ELF-1 (cell line): Measurements from ENCODE around the gene ACOX3.
"Not testable (repeated sequence)": the region's sequence is repeated elsewhere in the genome, so short reads cannot be mapped to it uniquely, and the experiment has no call there.

Experiments
- DNase-seq: peaks from one replicate; pipeline ENCODE4 v3.0.0-alpha.2; 2016; ENCODE audit warnings: low read depth, low spot score

Gene ACOX3

DNA sequence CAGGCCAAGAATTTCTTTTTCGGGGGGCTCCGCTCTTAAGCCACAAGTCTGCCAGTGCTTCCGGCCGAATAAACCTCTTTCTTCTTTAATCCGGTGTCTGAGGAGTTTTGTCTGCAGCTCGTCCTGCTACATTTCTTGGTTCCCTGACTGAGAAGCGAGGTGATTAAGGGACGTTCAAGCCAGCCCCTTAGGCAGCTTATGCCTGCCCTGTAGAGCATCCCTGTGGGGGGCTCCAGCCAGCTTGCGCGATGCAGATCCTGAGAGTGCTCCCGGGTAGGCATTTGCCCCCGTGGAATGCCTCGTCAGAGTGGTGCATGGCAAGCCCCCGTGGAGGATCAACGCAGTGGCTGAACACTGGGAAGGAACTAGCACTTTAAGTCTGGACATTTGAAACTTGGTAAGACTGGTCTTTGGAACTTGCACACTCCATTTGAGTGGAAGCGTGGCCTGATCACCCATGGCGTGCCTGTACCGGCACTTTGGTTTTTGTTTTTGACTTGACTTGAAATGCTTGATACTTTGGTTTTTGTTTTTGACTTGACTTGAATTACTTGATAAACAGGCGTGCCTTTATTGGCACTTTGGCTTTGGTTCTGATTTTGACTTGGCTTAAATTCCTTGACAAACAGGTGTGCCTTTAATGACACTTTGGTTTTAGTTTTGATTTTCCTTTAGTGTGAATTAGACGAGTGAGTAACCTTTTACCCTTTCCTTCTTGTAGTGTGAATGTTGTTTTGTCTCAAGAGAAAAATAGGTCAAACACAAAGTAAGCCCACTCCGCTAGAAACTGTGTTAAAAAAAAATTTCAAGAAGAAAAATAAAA lies 6.1 kb downstream of the ACOX3 start:
- DNase-seq = no peak

DNA sequence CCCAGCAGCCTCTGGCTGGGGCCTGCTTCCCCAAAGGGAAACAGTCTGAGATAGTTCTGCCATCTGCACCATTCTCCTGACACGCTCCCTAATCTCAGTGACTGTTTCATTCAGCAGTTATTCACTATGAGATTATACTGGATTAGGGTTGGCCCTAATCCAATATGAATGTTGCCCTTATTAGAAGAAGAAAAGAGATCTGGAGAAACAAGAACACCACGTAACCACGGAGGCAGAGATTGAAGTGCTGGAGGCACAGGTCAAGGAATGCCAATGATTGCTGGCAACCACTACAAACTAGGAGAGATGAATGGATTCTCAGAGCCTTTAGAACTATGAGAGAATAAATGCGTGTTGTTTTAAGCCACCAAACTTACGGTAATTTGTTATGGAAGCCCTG lies 7.4 kb downstream of the ACOX3 start:
- DNase-seq = no peak

DNA sequence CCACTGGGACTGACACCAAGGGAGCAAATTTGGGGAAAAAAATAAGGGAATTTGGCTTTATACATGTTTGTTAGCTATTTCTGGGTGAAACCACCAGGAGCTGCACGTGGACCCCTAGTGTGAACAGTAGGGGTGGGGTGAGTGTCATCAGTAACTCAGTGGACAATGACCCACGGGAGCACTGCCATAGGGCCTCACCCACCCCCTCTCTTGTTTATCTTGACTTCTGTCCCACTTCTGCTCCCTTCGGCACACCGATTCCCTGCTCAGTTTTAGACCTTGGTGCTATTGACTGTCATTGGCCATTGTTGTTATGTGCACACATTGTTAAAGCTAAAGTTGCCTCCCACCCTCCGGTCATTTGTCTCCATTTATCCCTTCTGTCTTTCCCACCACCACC lies 9.0 kb downstream of the ACOX3 start:
- no peak for DNase-seq

DNA sequence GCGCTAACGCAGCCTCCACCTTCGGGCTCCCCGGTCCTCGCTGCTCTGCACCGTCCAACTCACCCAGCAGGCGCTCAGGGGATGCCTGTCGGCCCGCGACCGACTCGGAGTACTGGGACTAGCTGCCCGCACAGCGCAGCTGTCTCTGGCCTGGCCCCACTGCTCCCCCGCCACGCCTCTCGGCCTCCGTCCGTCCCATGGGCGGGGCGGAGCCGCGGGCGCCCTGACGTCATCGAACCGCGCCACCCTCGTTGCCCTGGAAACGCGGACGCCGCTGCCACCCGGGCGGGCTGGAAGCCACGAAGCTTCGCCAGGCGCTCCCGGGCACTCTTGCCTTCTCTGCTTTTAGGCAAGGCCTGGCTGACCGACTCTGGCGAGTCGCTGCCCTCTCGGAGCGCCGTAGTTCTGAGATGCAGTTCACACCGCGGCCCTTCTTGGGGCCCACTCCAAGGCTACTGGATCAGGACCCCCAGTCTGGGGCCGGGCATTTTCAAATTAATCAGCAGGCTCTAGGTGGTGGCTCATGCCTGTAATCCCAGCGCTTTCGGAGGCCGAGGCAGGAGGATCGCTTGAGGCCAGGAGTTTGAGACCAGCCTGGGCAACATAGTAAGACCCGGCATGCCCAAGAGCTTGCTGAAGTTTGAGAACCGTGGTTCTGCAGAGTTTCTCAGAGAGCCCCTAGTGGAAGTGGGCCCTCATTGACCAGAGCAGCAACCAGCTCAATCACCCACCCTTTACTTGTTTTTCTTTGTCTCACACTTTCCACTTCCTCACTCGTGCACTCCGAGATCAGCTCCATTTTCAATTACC lies 12.0 kb downstream of the ACOX3 start:
- peak; percentile 96 for DNase-seq

DNA sequence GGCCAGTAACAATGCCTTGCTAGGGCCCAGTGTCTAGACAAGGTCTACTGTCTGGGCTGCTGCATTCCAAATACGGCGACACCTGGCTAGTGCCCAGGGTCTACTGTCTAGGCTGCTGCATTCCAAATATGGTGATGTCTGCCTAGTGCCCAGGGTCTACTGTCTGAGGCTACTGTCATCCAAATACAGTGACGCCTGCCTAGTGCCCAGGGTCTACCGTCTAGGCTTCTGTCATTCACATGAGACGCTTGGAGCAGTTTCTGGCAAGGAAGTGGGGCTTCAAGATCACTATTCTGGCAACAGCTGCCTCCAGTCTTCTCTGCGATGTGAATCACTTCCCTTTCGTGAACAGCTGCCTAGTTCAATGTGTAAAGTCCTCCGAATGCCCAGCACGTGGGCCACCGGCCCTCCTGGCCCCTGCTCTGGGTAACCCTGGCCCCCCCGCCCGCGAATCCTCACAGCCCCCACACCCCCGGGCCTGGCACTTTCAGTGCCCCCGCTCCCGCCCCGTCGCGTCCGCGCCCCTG lies 12.7 kb downstream of the ACOX3 start:
- peak; percentile 54 for DNase-seq

DNA sequence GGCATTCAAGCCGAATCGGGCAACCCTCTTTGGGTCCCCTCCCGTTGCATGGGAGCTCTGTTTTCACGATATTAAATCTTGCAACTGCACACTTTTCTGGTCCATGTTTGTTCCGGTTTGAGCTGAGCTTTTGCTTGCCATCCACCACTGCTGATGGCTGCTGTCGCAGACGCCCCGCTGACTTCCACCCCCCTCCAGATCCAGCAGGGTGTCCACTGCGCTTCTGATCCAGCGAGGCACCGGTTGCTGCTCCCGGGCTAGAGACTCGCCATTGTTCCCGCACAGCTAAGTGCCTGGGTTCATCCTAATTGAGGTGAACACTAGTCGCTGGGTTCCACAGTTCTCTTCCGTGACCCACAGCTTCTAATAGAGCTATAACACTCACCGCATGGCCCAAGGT lies 13.3 kb downstream of the ACOX3 start:
- no peak for DNase-seq

DNA sequence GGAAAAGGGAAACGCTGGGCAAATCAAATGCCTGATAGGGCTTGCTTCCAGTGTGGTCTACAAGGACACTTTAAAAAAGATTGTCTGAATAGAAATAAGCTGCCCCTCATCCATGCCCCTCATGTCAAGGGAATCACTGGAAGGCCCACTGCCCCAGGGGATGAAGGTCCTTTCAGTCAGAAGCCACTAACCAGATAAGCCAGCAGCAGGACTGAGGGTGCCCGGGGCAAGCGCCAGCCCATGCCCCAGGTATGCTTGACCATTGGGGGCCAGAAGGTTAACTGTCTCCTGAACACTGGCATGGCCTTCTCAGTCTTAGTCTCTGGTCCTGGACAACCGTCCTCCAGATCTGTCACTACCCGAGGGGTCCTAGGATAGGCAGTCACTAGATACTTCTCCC lies 17.7 kb downstream of the ACOX3 start:
- no peak for DNase-seq

DNA sequence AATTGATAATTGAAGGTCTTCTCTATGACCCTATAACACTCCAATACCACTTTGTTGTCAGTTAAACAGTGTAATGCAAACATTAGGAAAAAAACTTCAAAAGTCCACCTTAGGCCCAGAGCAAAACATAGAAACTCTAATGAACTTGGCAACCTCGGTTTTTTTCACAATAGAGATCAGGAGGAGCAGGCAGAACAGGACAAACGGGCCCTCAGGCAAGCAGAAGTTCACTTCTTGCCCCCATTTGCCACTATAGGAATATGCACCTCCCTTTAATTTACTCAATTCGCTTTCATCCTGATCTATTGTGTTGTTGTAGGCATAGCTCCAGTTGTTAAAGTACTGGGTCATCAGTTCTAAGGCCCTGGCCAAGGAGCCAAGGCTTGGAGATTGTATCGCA lies 18.2 kb downstream of the ACOX3 start:
- peak; percentile 43 for DNase-seq

DNA sequence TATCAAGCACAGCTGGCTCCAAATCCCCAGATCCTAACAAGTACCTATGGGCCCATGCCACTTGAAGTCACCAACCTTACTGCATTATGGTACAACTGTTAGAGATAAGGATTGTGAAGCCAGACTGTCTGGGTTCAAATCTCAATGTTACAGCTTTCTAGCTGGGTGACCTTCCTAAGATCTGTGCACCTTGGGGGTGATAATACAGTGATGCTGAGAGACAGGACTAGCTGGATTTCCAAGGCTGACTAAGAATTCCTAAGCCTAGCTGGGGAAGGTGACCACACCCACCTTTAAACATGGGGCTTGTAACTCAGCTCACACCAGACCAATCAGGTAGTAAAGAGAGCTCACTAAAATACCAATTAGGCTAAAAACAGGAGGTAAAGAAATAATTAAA lies 20.4 kb downstream of the ACOX3 start:
- not testable (repeated sequence) for DNase-seq

DNA sequence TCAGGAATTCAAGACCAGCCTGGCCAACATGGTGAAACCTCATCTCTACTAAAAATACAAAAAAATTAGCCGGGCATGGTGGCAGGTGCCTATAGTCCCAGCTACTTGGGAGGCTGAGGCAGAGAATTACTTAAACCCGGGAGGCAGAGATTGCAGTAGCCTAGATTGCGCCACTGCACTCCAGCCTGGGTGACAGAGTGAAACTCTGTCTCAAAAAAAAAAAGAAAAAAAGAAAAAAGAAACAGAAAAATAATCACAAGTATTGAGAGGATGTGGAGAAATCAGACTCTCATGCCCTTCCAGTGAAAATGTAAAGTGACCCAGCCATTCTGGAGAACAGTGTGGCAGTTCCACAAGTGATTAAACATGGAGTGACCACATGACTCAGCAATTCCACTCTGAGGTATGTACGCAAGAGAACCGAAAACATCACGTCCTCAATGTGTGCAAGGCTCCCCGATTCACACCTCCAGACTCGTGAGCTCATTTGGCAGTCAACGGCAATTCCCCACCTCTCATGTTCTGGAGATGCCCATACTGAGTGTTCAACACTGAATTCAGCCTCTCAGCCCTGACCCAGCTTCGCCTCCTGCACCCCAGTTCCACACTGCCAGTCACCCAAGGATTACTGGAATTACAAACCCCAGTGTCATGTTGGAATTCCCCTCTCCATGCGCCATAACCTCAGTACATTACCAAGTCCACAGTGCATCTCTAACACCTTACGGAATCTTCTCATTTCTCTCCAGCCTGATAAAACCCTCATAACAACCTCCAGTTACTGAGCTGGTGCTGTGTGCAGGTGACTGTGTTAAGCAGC lies 21.1 kb downstream of the ACOX3 start:
- no peak for DNase-seq

DNA sequence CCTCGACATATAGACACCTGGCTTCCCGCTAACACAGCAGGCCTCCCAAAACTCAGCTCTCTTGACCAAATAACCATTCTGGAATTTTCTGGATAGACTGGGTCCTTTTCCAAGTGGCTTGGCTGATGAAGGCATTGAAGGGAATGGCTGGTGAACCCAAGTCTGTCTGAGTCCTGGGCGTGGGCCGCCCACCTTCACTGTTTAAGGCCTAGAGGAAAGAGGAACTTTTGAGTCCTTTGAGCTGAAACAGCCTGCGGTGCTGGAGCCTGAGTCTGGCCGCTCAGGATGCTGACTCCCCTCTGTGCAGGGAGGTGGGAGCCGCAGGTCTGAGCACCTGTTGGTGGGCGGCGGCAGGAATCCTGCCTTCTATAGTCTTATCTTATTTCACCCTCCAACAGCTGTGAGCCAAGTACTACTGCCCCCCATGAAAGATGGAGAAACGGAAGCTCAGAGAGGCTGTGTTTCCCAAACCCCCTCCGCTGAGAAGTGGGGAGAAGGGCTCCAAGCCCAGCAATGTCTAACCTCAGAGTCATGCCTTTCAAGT lies 23.4 kb downstream of the ACOX3 start:
- DNase-seq = no peak

DNA sequence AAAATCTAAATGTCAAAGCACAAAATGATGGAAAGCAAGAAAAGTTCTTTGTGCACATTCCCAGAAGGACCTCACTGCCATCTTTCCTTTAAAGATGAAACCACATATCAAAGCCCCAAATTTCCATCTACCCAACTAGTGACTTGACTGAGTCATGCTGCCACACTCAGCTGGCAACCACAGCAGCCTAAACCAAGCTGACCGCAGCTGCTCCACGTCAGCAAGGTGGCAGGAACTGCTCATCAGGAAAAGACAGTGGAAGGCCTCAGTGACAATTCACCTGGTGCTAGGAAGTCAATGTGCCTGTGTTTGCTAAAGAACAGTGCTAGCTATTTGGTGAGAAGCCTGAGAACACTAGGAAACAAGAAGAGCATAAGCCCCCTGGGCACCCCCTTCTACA lies 26.1 kb downstream of the ACOX3 start:
- DNase-seq = no peak

DNA sequence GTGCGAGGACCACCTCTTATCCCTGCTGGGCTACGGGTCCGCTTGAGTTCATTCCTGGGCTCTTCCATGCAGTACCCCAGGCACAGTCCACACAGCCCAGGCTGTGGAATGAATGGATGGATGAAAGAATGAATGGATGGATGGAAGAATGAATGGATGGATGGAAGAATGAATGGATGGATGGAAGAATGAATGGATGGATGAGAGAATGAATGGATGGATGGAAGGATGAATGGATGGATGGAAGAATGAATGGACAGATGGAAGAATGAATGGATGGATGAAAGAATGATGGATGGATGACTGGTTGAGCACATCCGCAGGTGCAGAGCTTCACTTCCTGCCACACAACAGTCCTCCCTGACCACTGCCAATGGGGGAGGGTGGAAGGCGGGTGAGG lies 28.2 kb downstream of the ACOX3 start:
- no peak for DNase-seq

DNA sequence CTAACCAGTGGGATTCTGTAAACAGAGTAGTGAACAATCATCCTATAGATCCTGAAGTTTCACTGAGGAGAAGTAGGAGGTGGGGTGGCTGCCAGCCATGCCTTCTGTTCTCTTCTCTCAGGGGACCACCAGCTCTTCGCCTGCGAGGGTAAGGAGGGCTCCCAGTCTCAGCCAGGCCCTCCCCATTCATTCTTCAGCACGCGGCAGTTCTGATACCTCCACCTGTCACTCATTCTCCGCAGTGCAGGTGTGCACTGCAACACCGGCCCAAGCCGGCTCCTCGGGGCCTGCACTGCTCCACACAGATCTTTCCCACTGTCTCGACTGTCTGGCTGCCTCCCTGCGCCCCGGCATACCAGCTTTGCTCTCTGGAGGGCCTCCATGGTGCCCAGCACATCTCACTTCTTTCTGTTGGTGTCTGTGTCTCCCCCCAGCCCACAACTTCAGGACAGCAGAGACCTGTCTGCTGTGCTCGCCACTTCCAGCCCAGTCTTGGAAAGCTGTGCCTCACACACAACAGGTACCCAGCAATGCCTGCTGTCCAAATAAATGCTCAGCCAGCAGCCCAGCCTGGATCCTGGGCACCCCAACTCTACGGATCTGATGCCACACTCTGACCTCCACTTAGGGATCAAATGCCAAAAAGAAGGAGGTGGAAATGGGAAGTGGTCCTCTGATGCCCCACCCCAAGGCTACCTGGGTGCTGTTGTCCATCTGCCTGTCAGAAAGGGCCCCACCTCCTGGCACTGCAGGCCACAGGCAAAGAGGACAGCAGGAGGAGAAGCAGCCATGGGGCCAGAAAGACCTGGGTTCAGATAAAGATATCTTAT lies 29.0 kb downstream of the ACOX3 start:
- DNase-seq = no peak

DNA sequence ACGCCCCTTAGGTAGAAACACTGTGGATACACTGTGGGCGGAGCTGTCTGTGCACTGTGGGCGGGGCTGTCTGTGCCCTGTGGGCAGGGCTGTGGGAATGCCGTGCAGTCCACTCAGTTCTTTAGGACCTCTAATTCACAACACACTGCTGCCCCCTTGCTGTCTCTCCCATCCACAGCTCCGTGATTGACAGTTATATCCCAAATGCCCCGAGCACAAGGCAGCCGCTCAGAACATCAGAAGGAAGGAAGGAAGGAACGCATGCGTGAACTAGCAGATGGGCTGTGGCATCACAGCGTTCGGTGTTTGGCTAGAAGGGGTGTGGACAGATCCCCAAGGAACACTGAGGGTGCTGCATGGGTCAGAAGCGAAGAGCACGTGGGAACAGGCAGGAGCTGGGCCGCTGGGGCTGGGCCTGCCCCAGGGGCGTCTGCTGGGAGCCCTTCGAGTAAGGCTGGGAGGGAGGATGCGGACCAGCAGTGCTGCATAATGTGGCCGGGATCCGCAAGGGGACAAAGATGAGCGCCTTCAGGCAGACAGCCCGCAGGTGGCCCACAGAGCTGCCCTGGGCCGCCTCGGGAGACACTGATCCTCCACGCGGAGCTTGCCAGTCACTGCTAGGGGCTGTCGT lies 29.8 kb downstream of the ACOX3 start:
- peak; percentile 95 for DNase-seq

DNA sequence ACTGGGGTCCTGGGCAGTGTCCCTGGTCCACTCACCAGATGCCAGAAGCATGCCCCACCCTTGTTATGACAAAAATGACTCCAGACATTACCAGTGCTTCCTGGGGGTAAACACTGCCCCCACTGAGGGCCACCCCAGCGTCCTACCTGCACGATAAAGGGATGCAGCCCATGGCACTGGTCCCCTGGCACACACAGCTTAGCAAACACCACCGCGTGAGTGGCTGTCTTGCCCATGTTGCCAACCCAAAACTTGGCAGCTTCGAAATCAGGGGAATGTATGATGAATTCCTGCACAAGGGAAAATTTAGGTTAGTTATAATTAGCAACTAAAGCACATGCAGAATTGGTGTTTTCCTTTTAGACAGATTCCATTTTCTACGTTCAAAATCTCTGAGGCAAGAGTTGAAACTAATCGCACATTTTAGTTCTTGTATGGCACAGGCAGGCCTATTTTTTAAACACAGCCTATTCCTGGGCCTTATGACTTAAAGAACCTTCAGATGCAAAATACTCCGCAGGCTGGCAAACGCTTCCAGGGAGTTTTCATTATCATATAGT lies 30.4 kb downstream of the ACOX3 start:
- no peak for DNase-seq

DNA sequence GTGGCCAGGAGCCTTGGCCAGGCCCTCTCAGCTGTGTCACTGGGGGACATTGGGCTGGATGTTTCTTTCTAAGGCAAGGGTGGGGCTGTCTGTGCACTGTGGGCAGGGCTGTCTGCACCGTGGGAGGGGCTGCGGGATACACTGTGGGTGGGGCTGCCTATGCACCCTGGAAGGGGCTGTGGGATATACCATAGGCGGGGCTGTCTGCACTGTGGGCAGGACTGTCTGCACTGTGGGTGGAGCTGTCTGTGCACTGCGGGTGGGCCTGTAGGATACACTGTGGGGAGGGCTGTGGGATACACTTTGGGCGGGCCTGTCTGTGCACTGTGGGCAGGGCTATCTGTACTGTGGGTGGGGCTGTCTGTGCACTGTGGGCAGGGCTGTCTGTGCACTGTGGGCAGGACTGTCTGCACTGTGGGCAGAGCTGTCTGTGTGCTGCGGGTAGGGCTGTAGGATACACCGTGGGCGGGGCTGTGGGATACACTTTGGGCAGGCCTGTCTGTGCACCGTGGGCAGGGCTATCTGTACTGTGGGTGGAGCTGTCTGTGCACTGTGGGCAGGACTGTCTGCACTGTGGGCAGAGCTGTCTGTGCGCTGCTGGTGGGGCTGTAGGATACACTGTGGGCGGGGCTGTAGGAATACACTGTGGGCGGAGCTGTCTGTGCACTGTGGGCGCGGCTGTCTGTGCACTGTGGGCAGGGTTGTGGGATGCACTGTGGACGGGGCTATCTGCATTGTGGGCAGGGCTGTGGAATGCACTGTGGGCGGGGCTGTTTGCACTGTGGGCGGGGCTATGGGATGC lies 31.1 kb downstream of the ACOX3 start:
- no peak for DNase-seq

DNA sequence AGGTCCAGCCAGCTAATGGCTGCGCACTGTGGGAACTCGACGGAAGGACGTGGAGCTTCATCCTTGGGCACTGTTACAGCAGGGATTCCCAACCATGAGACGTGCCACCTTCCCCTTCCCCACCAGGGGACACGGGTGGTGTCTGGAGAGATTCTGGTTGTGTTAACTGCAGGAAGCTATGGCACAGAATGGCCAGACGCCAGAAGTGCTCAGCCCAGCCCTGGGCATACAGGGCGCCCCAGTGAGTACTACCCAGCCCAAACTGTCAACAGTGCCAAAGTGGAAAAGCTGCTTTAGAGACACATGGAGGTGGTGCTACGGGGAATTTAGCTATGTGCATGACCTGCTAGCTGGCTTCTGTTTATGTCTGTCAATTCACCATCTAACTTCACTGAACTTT lies 32.8 kb downstream of the ACOX3 start:
- no peak for DNase-seq

DNA sequence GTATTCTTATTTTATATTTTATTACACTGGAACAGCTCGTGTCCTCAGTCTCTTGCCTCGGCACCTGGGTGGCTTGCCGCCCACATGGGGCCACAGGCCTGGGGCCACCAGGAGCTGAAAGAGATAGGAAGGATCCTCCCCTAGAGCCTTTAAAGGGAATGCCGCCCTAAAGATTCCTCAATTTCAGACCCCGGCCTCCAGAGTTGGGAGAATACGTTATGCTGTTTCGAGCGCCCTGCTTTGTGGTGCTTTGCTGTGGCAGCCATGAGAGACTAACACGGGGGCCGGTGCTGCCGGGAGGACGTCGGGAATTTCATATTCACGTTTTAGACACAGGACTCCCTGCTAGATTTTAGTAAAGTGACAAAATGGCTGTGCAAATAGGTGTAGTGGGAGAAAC lies 33.2 kb downstream of the ACOX3 start:
- DNase-seq = no peak
